ENCODE data around the gene EIF5B. TPM values are rescaled to one million over a fixed set of nuclear protein-coding genes. Genes with fewer than 3 reads are reported as not detected.
A peak's percentile ranks its signal among the peaks of the same experiment; 100 is the strongest.

EIF5B gene
- total RNA-seq, 4 donors from 2014 or later: 31.5 to 55.2 (median 34.5) TPM

- Histone ChIP-seq H3K27ac (peak overlapping the region; percentile 12), H3K36me3 (peaks cover 94% of the 10 kb centered on the region), H3K9me3 (no peaks in the 10 kb centered on the region), H3K27me3 (no peaks in the 10 kb centered on the region), H3K4me3 (no peak overlapping the region), H3K4me1 (peaks cover 4% of the 10 kb centered on the region)
- 77% methylated on average over 3 of the region's 3 CpGs for WGBS
- no peak for DNase-seq (ENCODE audit: low spot score in 2 of 2)
- no peak for TF ChIP-seq POLR2A (IDR thresholded peaks at IDR 0.05)
- no peak for TF ChIP-seq POLR2AphosphoS5 (IDR thresholded peaks at IDR 0.05)
- TF ChIP-seq, protein P1, sequence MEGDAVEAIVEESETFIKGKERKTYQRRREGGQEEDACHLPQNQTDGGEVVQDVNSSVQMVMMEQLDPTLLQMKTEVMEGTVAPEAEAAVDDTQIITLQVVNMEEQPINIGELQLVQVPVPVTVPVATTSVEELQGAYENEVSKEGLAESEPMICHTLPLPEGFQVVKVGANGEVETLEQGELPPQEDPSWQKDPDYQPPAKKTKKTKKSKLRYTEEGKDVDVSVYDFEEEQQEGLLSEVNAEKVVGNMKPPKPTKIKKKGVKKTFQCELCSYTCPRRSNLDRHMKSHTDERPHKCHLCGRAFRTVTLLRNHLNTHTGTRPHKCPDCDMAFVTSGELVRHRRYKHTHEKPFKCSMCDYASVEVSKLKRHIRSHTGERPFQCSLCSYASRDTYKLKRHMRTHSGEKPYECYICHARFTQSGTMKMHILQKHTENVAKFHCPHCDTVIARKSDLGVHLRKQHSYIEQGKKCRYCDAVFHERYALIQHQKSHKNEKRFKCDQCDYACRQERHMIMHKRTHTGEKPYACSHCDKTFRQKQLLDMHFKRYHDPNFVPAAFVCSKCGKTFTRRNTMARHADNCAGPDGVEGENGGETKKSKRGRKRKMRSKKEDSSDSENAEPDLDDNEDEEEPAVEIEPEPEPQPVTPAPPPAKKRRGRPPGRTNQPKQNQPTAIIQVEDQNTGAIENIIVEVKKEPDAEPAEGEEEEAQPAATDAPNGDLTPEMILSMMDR (IDR thresholded peaks at IDR 0.05): no peak
- no peak for TF ChIP-seq EP300 (IDR thresholded peaks at IDR 0.05)
Observed at GRCh38 chr2:99397266-99397920, 60.2 kb downstream of the EIF5B start.

DNA sequence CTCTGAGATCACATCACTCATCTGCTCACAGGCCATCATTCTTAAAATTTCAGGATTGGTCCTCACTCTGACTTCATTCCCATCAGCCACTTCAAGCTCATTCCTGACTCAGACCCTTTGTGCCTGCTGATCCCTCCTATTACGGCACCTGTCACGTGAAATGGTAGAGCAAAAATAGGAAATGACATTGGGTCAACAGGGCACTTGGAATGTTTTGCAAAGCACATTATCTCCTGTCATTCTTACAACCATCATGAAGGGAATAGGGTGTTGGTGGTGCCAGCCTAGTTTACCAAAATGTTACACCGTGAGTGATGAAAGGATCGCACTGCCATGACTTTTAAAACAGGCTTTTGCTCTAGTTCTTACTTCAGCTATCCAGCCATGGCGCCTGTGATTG lies 61.1 kb downstream of the EIF5B start:
- H3K36me3 ChIP-seq: peaks cover 99% of the 10 kb centered on the region
- DNase-seq (ENCODE audit: low spot score in 2 of 2): no peak
- H3K4me3 ChIP-seq: no peak overlapping the region
- H3K4me1 ChIP-seq: peaks cover 4% of the 10 kb centered on the region
- H3K9me3 ChIP-seq: no peaks in the 10 kb centered on the region
- TF ChIP-seq POLR2A (IDR thresholded peaks at IDR 0.05) (no peak), POLR2AphosphoS5 (IDR thresholded peaks at IDR 0.05) (no peak), EP300 (IDR thresholded peaks at IDR 0.05) (no peak)
- TF ChIP-seq, protein P1 (IDR thresholded peaks at IDR 0.05): no peak
- no peak overlapping the region for H3K27ac ChIP-seq
- H3K27me3 ChIP-seq: no peaks in the 10 kb centered on the region
- 91% methylated on average over 5 of the region's 5 CpGs for whole genome bisulfite sequencing

- Histone ChIP-seq H3K9me3 (no peaks in the 10 kb centered on the region), H3K36me3 (peaks cover 97% of the 10 kb centered on the region), H3K4me3 (no peak overlapping the region), H3K27ac (no peak overlapping the region), H3K4me1 (peaks cover 4% of the 10 kb centered on the region), H3K27me3 (no peaks in the 10 kb centered on the region)
- 39% methylated on average over 5 of the region's 5 CpGs for WGBS
- DNase-seq (ENCODE audit: low spot score in 2 of 2): no peak
- TF ChIP-seq, protein P1 (IDR thresholded peaks at IDR 0.05): no peak
- TF ChIP-seq POLR2A (IDR thresholded peaks at IDR 0.05): no peak
- no peak for TF ChIP-seq EP300 (IDR thresholded peaks at IDR 0.05)
- TF ChIP-seq POLR2AphosphoS5 (IDR thresholded peaks at IDR 0.05): no peak
Observed at GRCh38 chr2:99399063-99399462, 61.9 kb downstream of the EIF5B start.

GRCh38 chr2:99399795-99400194 lies 62.6 kb downstream of the EIF5B start:
- H3K9me3 ChIP-seq: no peaks in the 10 kb centered on the region
- H3K36me3 ChIP-seq: peaks cover 97% of the 10 kb centered on the region
- 74% methylated on average over 2 of the region's 2 CpGs for WGBS
- no peak overlapping the region for H3K4me3 ChIP-seq
- no peak overlapping the region for H3K27ac ChIP-seq
- TF ChIP-seq, protein P1 (IDR thresholded peaks at IDR 0.05): no peak
- TF ChIP-seq EP300 (IDR thresholded peaks at IDR 0.05) (no peak), POLR2AphosphoS5 (IDR thresholded peaks at IDR 0.05) (no peak), POLR2A (IDR thresholded peaks at IDR 0.05) (no peak)
- DNase-seq (ENCODE audit: low spot score in 2 of 2): no peak
- no peaks in the 10 kb centered on the region for H3K27me3 ChIP-seq
- H3K4me1 ChIP-seq: peaks cover 4% of the 10 kb centered on the region

GRCh38 chr2:99401841-99402240 lies 64.7 kb downstream of the EIF5B start:
- Histone ChIP-seq H3K36me3 (peaks cover 94% of the 10 kb centered on the region), H3K4me3 (no peak overlapping the region), H3K27me3 (no peaks in the 10 kb centered on the region), H3K4me1 (peaks cover 8% of the 10 kb centered on the region), H3K9me3 (no peaks in the 10 kb centered on the region), H3K27ac (no peak overlapping the region)
- 74% methylated on average over 4 of the region's 4 CpGs for WGBS
- TF ChIP-seq POLR2AphosphoS5 (IDR thresholded peaks at IDR 0.05) (no peak), POLR2A (IDR thresholded peaks at IDR 0.05) (no peak)
- no peak for DNase-seq (ENCODE audit: low spot score in 2 of 2)

DNA sequence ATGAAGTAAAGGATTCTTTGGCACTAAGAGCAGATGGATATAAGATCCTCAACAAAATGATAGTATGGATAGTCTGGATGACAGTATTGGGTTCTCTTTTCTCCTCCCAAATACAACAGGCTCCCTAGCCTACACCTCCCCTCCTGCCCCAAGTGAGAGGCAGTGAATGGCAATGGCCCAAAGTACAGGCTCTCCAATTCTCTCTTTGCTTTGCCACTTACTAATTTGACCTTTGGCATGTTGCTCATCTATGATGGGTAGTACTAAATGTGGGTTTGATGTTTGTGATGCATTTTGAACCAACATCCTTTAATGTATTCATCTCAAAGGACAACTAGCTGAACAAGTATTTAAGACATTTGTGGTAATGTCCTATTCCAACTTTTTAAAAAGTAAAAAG lies 65.9 kb downstream of the EIF5B start:
- no peaks in the 10 kb centered on the region for H3K9me3 ChIP-seq
- TF ChIP-seq POLR2AphosphoS5 (IDR thresholded peaks at IDR 0.05) (no peak), POLR2A (IDR thresholded peaks at IDR 0.05) (no peak), EP300 (IDR thresholded peaks at IDR 0.05) (no peak)
- TF ChIP-seq, protein P1 (IDR thresholded peaks at IDR 0.05): no peak
- H3K36me3 ChIP-seq: peaks cover 90% of the 10 kb centered on the region
- H3K4me3 ChIP-seq: no peak overlapping the region
- peaks cover 4% of the 10 kb centered on the region for H3K4me1 ChIP-seq
- no peak overlapping the region for H3K27ac ChIP-seq
- no peaks in the 10 kb centered on the region for H3K27me3 ChIP-seq
- DNase-seq (ENCODE audit: low spot score in 2 of 2): no peak

Measured in suprapubic skin (tissue), 4 donors.